Testis (tissue), 2 donors: Measurements from ENCODE around the gene ARL6IP4.

Source experiments
- CTCF ChIP-seq, 3 experiments: fragments of 450-650 bp in 2 of 3; fragments of 200-600 bp in 1 of 3; sonication (generic) in 1 of 3; IDR thresholded peaks; one replicate each; pipeline ENCODE4 v1.5.1; 2016 to 2019; ENCODE audit warnings: antibody characterized with exemption in 3 of 3, mild to moderate bottlenecking in 2 of 3, moderate library complexity in 1 of 3
- POLR2A ChIP-seq: fragments of 450-650 bp; IDR thresholded peaks from one replicate; pipeline ENCODE4 v1.6.1; 2017; ENCODE audit warnings: antibody characterized with exemption, mild to moderate bottlenecking, moderate library complexity

GRCh38 chr12:122986258-122986871 lies 5.9 kb downstream of the ARL6IP4 start:
- TF ChIP-seq CTCF (IDR thresholded peaks at IDR 0.05), result no peak
- no peak for TF ChIP-seq POLR2A
